CD4-positive, alpha-beta T cell (primary cell): ENCODE data around the gene FRMD5. TPM values are rescaled to one million over a fixed set of nuclear protein-coding genes. Genes with fewer than 3 reads are reported as not detected.

Experiments
- ATAC-seq: fragments of 200-7000 bp; cut with Tn5 transposase; one replicate; pipeline ENCODE4 v1.10.0; 2022; ENCODE audit warnings: mild to moderate bottlenecking; ENCODE audit not compliant: poor library complexity
- CTCF ChIA-PET: fragments of 350-600 bp; sonication (Branson Sonifier 250); formaldehyde crosslinking; loops from one replicate; lab custom pipeline; 2021; ENCODE audit warnings: antibody characterized with exemption, inconsistent platforms; lab: Charles Lee
- POLR2A ChIA-PET: fragments of 350-600 bp; sonication (Branson Sonifier 250); formaldehyde crosslinking; loops from one replicate; lab custom pipeline; 2021; ENCODE audit warnings: antibody characterized with exemption, inconsistent platforms; lab: Charles Lee
- DNase-seq, 14 experiments: peaks; one replicate each; pipeline ENCODE4 v3.0.0-alpha.2; 2013 to 2020; ENCODE audit warnings: mixed read lengths in 2 of 14
- H3K27ac ChIP-seq, 2 donors: one replicate each; pipeline versions ENCODE4 v1.5.1 to v1.7.0; 2013; ENCODE audit warnings: low read length in 2 of 2, low read depth in 1 of 2, mild to moderate bottlenecking in 1 of 2
- H3K27me3 ChIP-seq, 2 experiments: 1 replicate in 1 of 2; 2 replicates in 1 of 2; pipeline versions ENCODE4 v1.6.1 to v1.7.0; 2013; ENCODE audit warnings: low read length in 2 of 2, control low read depth in 1 of 2, mild to moderate bottlenecking in 1 of 2, moderate library complexity in 1 of 2; ENCODE audit not compliant: insufficient read depth in 2 of 2, control insufficient read depth in 1 of 2
- H3K36me3 ChIP-seq: one replicate; pipeline ENCODE4 v1.6.1; 2013; ENCODE audit warnings: low read length, control low read depth; ENCODE audit not compliant: insufficient read depth
- H3K4me1 ChIP-seq: one replicate; pipeline ENCODE4 v1.6.1; 2013; ENCODE audit warnings: low read length, control low read depth; ENCODE audit not compliant: insufficient read depth
- H3K4me3 ChIP-seq: one replicate; pipeline ENCODE4 v1.5.1; 2013; ENCODE audit warnings: mild to moderate bottlenecking, low read length, moderate library complexity
- H3K9me3 ChIP-seq, 2 experiments: 1 replicate in 1 of 2; 2 replicates in 1 of 2; pipeline versions ENCODE4 v1.6.1 to v1.7.0; 2013; ENCODE audit warnings: low read length in 2 of 2, mild to moderate bottlenecking in 2 of 2, control low read depth in 1 of 2, moderate library complexity in 1 of 2; ENCODE audit not compliant: control insufficient read depth in 1 of 2, insufficient read depth in 1 of 2
- H3K27ac Mint-ChIP-seq: one replicate; pipeline ENCODE4 v1.8.0; 2020; ENCODE audit warnings: mixed read lengths
- H3K27me3 Mint-ChIP-seq: one replicate; pipeline ENCODE4 v1.8.0; 2021; ENCODE audit warnings: mixed read lengths
- H3K36me3 Mint-ChIP-seq: one replicate; pipeline ENCODE4 v1.8.0; 2021; ENCODE audit warnings: low read depth, mixed read lengths
- H3K4me1 Mint-ChIP-seq: one replicate; pipeline ENCODE4 v1.8.0; 2021; ENCODE audit warnings: low read depth, mixed read lengths
- H3K4me3 Mint-ChIP-seq: one replicate; pipeline ENCODE4 v1.8.0; 2020; ENCODE audit warnings: mild to moderate bottlenecking, mixed read lengths
- H3K9me3 Mint-ChIP-seq: one replicate; pipeline ENCODE4 v1.8.0; 2020; ENCODE audit warnings: mixed read lengths
- CTCF ChIP-seq: fragments of 200-600 bp; IDR thresholded peaks from one replicate; pipeline ENCODE4 v1.8.0; 2022; ENCODE audit warnings: antibody characterized with exemption, mild to moderate bottlenecking
- intact Hi-C, 2 experiments: fragments of 100-400 bp; cut with DNase I in 1 of 2; cut with micrococcal nuclease in 1 of 2; formaldehyde crosslinking; loops; one replicate each; pipeline versions ENCODE4 v1.15.1 to v1.9.0; 2023 to 2025; cut with DNase I, micrococcal nuclease
- total RNA-seq, 174 experiments: library from RNA in 2 of 174; stranded (reverse) in 2 of 174; gene quantifications; one replicate each; pipeline ENCODE4 v1.2.3 and lab custom pipeline; 2021 to 2026

FRMD5 gene
- total RNA-seq, 2 experiments from 2014 or later = not detected

GRCh38 chr15:43879386-43880355, 315.4 kb downstream of the FRMD5 start:
- H3K27ac ChIP-seq = no peak overlapping the region
- ChIA-PET CTCF (no interaction called here), POLR2A (no interaction called here)
- Mint-ChIP-seq H3K4me3 (no peak overlapping the region), H3K27ac (no peak overlapping the region), H3K9me3 (no peaks in the 10 kb centered on the region), H3K36me3 (no peaks in the 10 kb centered on the region), H3K27me3 (no peaks in the 10 kb centered on the region), H3K4me1 (no peaks in the 10 kb centered on the region)
- DNase-seq = no peak
- H3K4me1 ChIP-seq = no peaks in the 10 kb centered on the region
- H3K27me3 ChIP-seq = no peaks in the 10 kb centered on the region
- no peak overlapping the region for H3K4me3 ChIP-seq
- no peaks in the 10 kb centered on the region for H3K9me3 ChIP-seq
- intact Hi-C loops = loop anchor here in 1 of 2 experiments (10.0 kb wide), 1 partner anchor 625 kb away; no protein-coding TSS in a partner anchor
- ATAC-seq = no peak
- H3K36me3 ChIP-seq = no peaks in the 10 kb centered on the region
- TF ChIP-seq CTCF = no peak

GRCh38 chr15:43878446-43878845, 316.6 kb downstream of the FRMD5 start:
- Histone ChIP-seq H3K27me3 (no peaks in the 10 kb centered on the region), H3K27ac (no peak overlapping the region), H3K4me3 (no peak overlapping the region), H3K9me3 (no peaks in the 10 kb centered on the region), H3K36me3 (peaks cover 4% of the 10 kb centered on the region), H3K4me1 (no peaks in the 10 kb centered on the region)
- no peaks in the 10 kb centered on the region for H3K9me3 Mint-ChIP-seq
- intact Hi-C loops = loop anchor here in 1 of 2 experiments (10.0 kb wide), 1 partner anchor 626 kb away; no protein-coding TSS in a partner anchor
- ATAC-seq (no peak), DNase-seq (no peak)
- H3K36me3 Mint-ChIP-seq = no peaks in the 10 kb centered on the region
- no peaks in the 10 kb centered on the region for H3K4me1 Mint-ChIP-seq
- no peak overlapping the region for H3K27ac Mint-ChIP-seq
- H3K4me3 Mint-ChIP-seq = no peak overlapping the region
- no peak for TF ChIP-seq CTCF
- ChIA-PET CTCF (no interaction called here), POLR2A (no interaction called here)
- no peaks in the 10 kb centered on the region for H3K27me3 Mint-ChIP-seq

GRCh38 chr15:43877371-43877770, 317.7 kb downstream of the FRMD5 start:
- CTCF ChIA-PET = no interaction called here

More at GRCh38 chr15:43877371-43877770, 317.7 kb downstream of the FRMD5 start:
- Histone ChIP-seq H3K4me3 (no peak overlapping the region), H3K27me3 (no peaks in the 10 kb centered on the region), H3K27ac (no peak overlapping the region), H3K4me1 (no peaks in the 10 kb centered on the region), H3K9me3 (no peaks in the 10 kb centered on the region), H3K36me3 (peaks cover 4% of the 10 kb centered on the region)
- Mint-ChIP-seq H3K36me3 (no peaks in the 10 kb centered on the region), H3K9me3 (no peaks in the 10 kb centered on the region), H3K4me3 (no peak overlapping the region), H3K27me3 (no peaks in the 10 kb centered on the region), H3K4me1 (no peaks in the 10 kb centered on the region), H3K27ac (no peak overlapping the region)
- DNase-seq = no peak
- TF ChIP-seq CTCF = no peak
- POLR2A ChIA-PET = no interaction called here
- intact Hi-C loops = loop anchor here in 1 of 2 experiments (10.0 kb wide), 1 partner anchor 627 kb away; no protein-coding TSS in a partner anchor
- ATAC-seq = no peak
